HepG2 (cell line): ENCODE results near the gene PIK3CB. TPM values are rescaled to one million over a fixed set of nuclear protein-coding genes. Genes with fewer than 3 reads are reported as not detected.
A peak's percentile ranks its signal among the peaks of the same experiment; 100 is the strongest.

Experiments used
- ATF1 ChIP-seq: IDR thresholded peaks from 2 replicates; pipeline ENCODE4 v1.6.1; 2016; ENCODE audit warnings: mild to moderate bottlenecking, control low read depth
- ATF7-NPFF ChIP-seq: sonication (generic); formaldehyde crosslinking; IDR thresholded peaks from 2 replicates; pipeline ENCODE4 v1.8.1; 2023; ENCODE audit warnings: mild to moderate bottlenecking, low read depth, missing genetic modification reagents, moderate library complexity
- KDM4B ChIP-seq: sonication (generic); formaldehyde crosslinking; IDR thresholded peaks from 2 replicates; pipeline ENCODE4 v1.4.0; 2020; ENCODE audit warnings: missing genetic modification reagents
- KMT2B ChIP-seq: IDR thresholded peaks from 2 replicates; pipeline ENCODE4 v1.6.1; 2016; ENCODE audit warnings: missing genetic modification reagents, missing compliant biosample characterization
- MED13 ChIP-seq: sonication (generic); formaldehyde crosslinking; IDR thresholded peaks from 2 replicates; pipeline ENCODE4 v1.5.0; 2020; ENCODE audit warnings: missing genetic modification reagents
- MXD4 ChIP-seq: IDR thresholded peaks from 2 replicates; pipeline ENCODE4 v1.6.1; 2016; ENCODE audit warnings: mild to moderate bottlenecking, missing biosample characterization, missing genetic modification reagents
- NFE2L2 ChIP-seq: fragments of 150-350 bp; IDR thresholded peaks from 2 replicates; pipeline ENCODE4 v1.6.1; 2014; ENCODE audit warnings: low read length
- PAF1 ChIP-seq: IDR thresholded peaks from 2 replicates; pipeline ENCODE4 v1.6.1; 2016; ENCODE audit warnings: missing genetic modification reagents, missing compliant biosample characterization
- SATB2 ChIP-seq: sonication (generic); formaldehyde crosslinking; IDR thresholded peaks from 2 replicates; pipeline ENCODE4 v1.5.0; 2020; ENCODE audit warnings: missing genetic modification reagents
- SYNCRIP ChIP-seq: fragments of 200-400 bp; formaldehyde crosslinking; IDR thresholded peaks from 2 replicates; pipeline ENCODE4 v1.6.1; 2018; ENCODE audit warnings: mild to moderate bottlenecking, low read depth, low read length; ENCODE audit not compliant: insufficient read depth
- ZNF160 ChIP-seq: sonication (generic); formaldehyde crosslinking; IDR thresholded peaks from 2 replicates; pipeline ENCODE4 v1.8.0; 2022; ENCODE audit warnings: mild to moderate bottlenecking, inconsistent platforms, missing genetic modification reagents
- ZNF382 ChIP-seq: sonication (generic); formaldehyde crosslinking; IDR thresholded peaks from 2 replicates; pipeline ENCODE4 v1.5.0; 2020; ENCODE audit warnings: missing genetic modification reagents, mild to moderate bottlenecking, borderline replicate concordance
- ZNF484 ChIP-seq: sonication (generic); formaldehyde crosslinking; IDR thresholded peaks from 2 replicates; pipeline ENCODE4 v1.5.1; 2020; ENCODE audit warnings: mild to moderate bottlenecking, low read depth, missing genetic modification reagents, borderline replicate concordance
- ZNF556 ChIP-seq: sonication (generic); formaldehyde crosslinking; IDR thresholded peaks from 2 replicates; pipeline ENCODE4 v1.4.0; 2020; ENCODE audit warnings: mild to moderate bottlenecking, missing genetic modification reagents, borderline replicate concordance
- ZNF816 ChIP-seq: sonication (generic); formaldehyde crosslinking; IDR thresholded peaks from 2 replicates; pipeline ENCODE4 v1.8.0; 2022; ENCODE audit warnings: missing genetic modification reagents, mild to moderate bottlenecking, borderline replicate concordance
- polyA plus RNA-seq, 8 experiments: library from polyadenylated mRNA; depleted of rRNA in 3 of 8; stranded (reverse) in 7 of 8; unstranded in 1 of 8; fragments of >200 nt; fragmentation: Illumina TruSeq in 4 of 8; extraction: Trizol in 4 of 8; gene quantifications; 2 replicates each; pipeline versions ENCODE4 v1.2.1 to v1.2.3, GENCODE V29; 2011 to 2016; ENCODE audit warnings: low read depth in 4 of 8, missing spikeins in 1 of 8, mixed read lengths in 1 of 8; ENCODE audit not compliant: insufficient read depth in 1 of 8
- total RNA-seq, 5 experiments: library from RNA; depleted of rRNA; stranded (reverse); fragments of >200 nt; fragmentation: Illumina TruSeq; extraction: Trizol; gene quantifications; 2 replicates each; pipeline ENCODE4 v1.2.3, GENCODE V29; 2016; ENCODE audit warnings: low read depth in 1 of 5
- TF ChIP-seq, protein P1 (sequence below): IDR thresholded peaks from 2 replicates; pipeline ENCODE4 v1.6.1; 2012; ENCODE audit warnings: inconsistent platforms
- TF ChIP-seq, protein P2 (sequence below): sonication (generic); formaldehyde crosslinking; IDR thresholded peaks from 2 replicates; pipeline ENCODE4 v1.5.1; 2020; ENCODE audit warnings: missing genetic modification reagents, mild to moderate bottlenecking, borderline replicate concordance
- TF ChIP-seq, protein P3 (sequence below): sonication (generic); formaldehyde crosslinking; IDR thresholded peaks from 2 replicates; pipeline ENCODE4 v1.5.0; 2020; ENCODE audit warnings: mild to moderate bottlenecking, missing genetic modification reagents
- TF ChIP-seq, protein P4 (sequence below): sonication (generic); formaldehyde crosslinking; IDR thresholded peaks from 2 replicates; pipeline ENCODE4 v1.4.0; 2020; ENCODE audit warnings: mild to moderate bottlenecking, missing genetic modification reagents
- TF ChIP-seq, protein P5 (sequence below): IDR thresholded peaks from 2 replicates; pipeline ENCODE4 v1.6.1; 2016; ENCODE audit warnings: control low read depth
- TF ChIP-seq, protein P6 (sequence below): sonication (generic); formaldehyde crosslinking; IDR thresholded peaks from 2 replicates; pipeline ENCODE4 v1.4.0; 2020; ENCODE audit warnings: missing genetic modification reagents, borderline replicate concordance

PIK3CB gene
- total and polyA plus RNA-seq, 2 of the 13 experiments (the other 11 are each of a cell fraction or from before 2014, with no cell fraction given), result 6.6 to 18.7 TPM

DNA sequence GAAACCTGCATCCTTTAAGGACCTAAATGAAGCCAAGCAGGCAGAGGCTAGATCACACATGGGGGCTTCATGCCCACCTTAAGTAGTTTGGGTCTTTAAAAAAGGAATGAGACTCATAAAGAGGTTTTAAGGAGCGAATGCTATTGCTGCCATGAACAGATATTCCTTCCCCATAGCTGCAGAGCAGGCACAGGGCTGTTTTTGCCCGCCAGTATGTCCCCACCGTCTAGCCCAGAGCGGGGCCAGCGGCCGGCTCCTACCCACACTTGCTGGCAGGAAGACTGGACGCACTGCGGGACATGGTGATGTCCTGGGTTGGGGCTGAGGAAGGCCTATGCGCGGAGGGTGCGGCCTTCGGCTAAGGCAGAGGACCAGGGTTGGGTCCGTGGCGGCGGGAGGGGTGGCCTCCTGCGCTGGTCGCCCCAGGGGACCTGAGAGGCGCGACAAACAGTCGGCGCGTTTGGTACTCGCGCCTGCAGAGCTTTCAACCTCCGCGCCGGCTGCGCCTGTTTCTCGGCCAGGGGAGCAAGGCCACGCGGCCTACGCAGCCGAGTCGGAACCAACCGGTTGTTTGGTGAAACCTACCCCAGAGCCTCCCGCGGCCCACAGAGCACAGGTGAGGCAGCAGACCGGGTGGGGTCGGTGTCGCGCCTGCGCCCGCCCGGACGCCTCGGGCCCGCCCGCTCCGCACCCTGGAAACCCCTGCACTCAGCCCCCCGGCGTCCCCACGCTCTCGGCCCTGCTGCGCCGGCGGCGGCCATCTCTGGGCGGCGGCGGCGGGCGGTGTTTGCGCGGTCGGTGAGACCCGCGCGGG, 226.2 kb downstream of the PIK3CB start, which contains the start of gene FAIM (continued):
- peak; percentile 80; the same call in 1 of the 2 replicates for TF ChIP-seq ZNF816 (CRISPR knock-in tag)
- TF ChIP-seq ZNF382 (CRISPR knock-in tag), result no peak
- TF ChIP-seq, protein P1, sequence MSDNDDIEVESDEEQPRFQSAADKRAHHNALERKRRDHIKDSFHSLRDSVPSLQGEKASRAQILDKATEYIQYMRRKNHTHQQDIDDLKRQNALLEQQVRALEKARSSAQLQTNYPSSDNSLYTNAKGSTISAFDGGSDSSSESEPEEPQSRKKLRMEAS, result peak; percentile 88
- TF ChIP-seq, protein P2, sequence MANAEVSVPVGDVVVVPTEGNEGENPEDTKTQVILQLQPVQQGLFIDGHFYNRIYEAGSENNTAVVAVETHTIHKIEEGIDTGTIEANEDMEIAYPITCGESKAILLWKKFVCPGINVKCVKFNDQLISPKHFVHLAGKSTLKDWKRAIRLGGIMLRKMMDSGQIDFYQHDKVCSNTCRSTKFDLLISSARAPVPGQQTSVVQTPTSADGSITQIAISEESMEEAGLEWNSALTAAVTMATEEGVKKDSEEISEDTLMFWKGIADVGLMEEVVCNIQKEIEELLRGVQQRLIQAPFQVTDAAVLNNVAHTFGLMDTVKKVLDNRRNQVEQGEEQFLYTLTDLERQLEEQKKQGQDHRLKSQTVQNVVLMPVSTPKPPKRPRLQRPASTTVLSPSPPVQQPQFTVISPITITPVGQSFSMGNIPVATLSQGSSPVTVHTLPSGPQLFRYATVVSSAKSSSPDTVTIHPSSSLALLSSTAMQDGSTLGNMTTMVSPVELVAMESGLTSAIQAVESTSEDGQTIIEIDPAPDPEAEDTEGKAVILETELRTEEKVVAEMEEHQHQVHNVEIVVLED (CRISPR knock-in tag), result no peak; the same call in 1 of the 2 replicates
- no peak for TF ChIP-seq MED13 (CRISPR knock-in tag)
- TF ChIP-seq, protein P3, sequence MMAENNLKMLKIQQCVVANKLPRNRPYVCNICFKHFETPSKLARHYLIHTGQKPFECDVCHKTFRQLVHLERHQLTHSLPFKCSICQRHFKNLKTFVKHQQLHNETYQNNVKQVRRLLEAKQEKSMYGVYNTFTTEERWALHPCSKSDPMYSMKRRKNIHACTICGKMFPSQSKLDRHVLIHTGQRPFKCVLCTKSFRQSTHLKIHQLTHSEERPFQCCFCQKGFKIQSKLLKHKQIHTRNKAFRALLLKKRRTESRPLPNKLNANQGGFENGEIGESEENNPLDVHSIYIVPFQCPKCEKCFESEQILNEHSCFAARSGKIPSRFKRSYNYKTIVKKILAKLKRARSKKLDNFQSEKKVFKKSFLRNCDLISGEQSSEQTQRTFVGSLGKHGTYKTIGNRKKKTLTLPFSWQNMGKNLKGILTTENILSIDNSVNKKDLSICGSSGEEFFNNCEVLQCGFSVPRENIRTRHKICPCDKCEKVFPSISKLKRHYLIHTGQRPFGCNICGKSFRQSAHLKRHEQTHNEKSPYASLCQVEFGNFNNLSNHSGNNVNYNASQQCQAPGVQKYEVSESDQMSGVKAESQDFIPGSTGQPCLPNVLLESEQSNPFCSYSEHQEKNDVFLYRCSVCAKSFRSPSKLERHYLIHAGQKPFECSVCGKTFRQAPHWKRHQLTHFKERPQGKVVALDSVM (CRISPR knock-in tag), result no peak
- TF ChIP-seq ATF1 (CRISPR knock-in tag), result no peak
- peak; percentile 53; the same call in 1 of the 2 replicates for TF ChIP-seq KMT2B (CRISPR knock-in tag)
- TF ChIP-seq ATF7-NPFF, result peak; percentile 72
- TF ChIP-seq PAF1, result no peak
- no peak for TF ChIP-seq NFE2L2
- no peak for TF ChIP-seq ZNF484 (CRISPR knock-in tag)
- TF ChIP-seq MXD4 (CRISPR knock-in tag), result peak; percentile 70; the same call in 1 of the 2 replicates
- TF ChIP-seq, protein P4, sequence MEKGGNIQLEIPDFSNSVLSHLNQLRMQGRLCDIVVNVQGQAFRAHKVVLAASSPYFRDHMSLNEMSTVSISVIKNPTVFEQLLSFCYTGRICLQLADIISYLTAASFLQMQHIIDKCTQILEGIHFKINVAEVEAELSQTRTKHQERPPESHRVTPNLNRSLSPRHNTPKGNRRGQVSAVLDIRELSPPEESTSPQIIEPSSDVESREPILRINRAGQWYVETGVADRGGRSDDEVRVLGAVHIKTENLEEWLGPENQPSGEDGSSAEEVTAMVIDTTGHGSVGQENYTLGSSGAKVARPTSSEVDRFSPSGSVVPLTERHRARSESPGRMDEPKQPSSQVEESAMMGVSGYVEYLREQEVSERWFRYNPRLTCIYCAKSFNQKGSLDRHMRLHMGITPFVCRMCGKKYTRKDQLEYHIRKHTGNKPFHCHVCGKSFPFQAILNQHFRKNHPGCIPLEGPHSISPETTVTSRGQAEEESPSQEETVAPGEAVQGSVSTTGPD (CRISPR knock-in tag), result peak; percentile 43; the same call in 1 of the 2 replicates
- peak; percentile 35; the same call in 1 of the 2 replicates for TF ChIP-seq KDM4B (CRISPR knock-in tag)
- TF ChIP-seq, protein P5, sequence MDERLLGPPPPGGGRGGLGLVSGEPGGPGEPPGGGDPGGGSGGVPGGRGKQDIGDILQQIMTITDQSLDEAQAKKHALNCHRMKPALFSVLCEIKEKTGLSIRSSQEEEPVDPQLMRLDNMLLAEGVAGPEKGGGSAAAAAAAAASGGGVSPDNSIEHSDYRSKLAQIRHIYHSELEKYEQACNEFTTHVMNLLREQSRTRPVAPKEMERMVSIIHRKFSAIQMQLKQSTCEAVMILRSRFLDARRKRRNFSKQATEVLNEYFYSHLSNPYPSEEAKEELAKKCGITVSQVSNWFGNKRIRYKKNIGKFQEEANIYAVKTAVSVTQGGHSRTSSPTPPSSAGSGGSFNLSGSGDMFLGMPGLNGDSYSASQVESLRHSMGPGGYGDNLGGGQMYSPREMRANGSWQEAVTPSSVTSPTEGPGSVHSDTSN (CRISPR knock-in tag), result no peak
- TF ChIP-seq ZNF556 (CRISPR knock-in tag), result peak; percentile 70; the same call in 1 of the 2 replicates
- TF ChIP-seq SYNCRIP, result no peak
- TF ChIP-seq, protein P6, sequence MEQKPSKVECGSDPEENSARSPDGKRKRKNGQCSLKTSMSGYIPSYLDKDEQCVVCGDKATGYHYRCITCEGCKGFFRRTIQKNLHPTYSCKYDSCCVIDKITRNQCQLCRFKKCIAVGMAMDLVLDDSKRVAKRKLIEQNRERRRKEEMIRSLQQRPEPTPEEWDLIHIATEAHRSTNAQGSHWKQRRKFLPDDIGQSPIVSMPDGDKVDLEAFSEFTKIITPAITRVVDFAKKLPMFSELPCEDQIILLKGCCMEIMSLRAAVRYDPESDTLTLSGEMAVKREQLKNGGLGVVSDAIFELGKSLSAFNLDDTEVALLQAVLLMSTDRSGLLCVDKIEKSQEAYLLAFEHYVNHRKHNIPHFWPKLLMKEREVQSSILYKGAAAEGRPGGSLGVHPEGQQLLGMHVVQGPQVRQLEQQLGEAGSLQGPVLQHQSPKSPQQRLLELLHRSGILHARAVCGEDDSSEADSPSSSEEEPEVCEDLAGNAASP, result no peak; the same call in 1 of the 2 replicates
- peak; percentile 83; the same call in 1 of the 2 replicates for TF ChIP-seq ZNF160
- 0 out of 2 replicates have a peak, but pooled peaks have one; percentile 71 for TF ChIP-seq SATB2
